DOHH2 (cell line): ENCODE measurements around the gene HACD2.

ENCODE experiments used
- H3F3A ChIP-seq: fragments of 200-600 bp; sonication (generic), shearing (Covaris generic); 2 replicates; pipeline ENCODE4 v1.6.0; 2016; ENCODE audit warnings: antibody characterized with exemption, mild to moderate bottlenecking; ENCODE audit not compliant: control insufficient read depth, insufficient read depth
- H3K27ac ChIP-seq: fragments of 200-600 bp; sonication (generic); 2 replicates; pipeline ENCODE4 v1.5.1; 2014; ENCODE audit warnings: low read depth, mild to moderate bottlenecking, low read length, moderate library complexity
- H3K27me3 ChIP-seq: fragments of 200-600 bp; sonication (generic); 2 replicates; pipeline ENCODE4 v1.6.1; 2014; ENCODE audit warnings: mild to moderate bottlenecking, low read length, mixed read lengths; ENCODE audit not compliant: control insufficient read depth
- H3K36me3 ChIP-seq: fragments of 200-600 bp; sonication (generic); 2 replicates; pipeline ENCODE4 v1.6.1; 2014; ENCODE audit warnings: mild to moderate bottlenecking, low read length, moderate library complexity, mixed read lengths; ENCODE audit not compliant: control insufficient read depth
- H3K4me1 ChIP-seq: fragments of 200-600 bp; sonication (generic); 2 replicates; pipeline ENCODE4 v1.6.1; 2014; ENCODE audit warnings: mild to moderate bottlenecking, low read length, mixed read lengths; ENCODE audit not compliant: control insufficient read depth
- H3K4me2 ChIP-seq: fragments of 200-600 bp; sonication (generic); 2 replicates; pipeline ENCODE4 v1.6.0; 2014; ENCODE audit warnings: mild to moderate bottlenecking, low read length, moderate library complexity
- H3K4me3 ChIP-seq: fragments of 200-600 bp; sonication (generic); 2 replicates; pipeline ENCODE4 v1.5.1; 2014; ENCODE audit warnings: mild to moderate bottlenecking, low read length, mixed read lengths
- H3K79me2 ChIP-seq: fragments of 200-600 bp; sonication (generic); 2 replicates; pipeline ENCODE4 v1.6.1; 2014; ENCODE audit warnings: mild to moderate bottlenecking, low read length, mixed read lengths; ENCODE audit not compliant: control insufficient read depth
- H3K9me2 ChIP-seq: fragments of 200-600 bp; sonication (generic); replicated peaks from 2 replicates; pipeline ENCODE4 v1.6.1; 2014; ENCODE audit warnings: mild to moderate bottlenecking, low read length, mixed read lengths; ENCODE audit not compliant: control insufficient read depth
- H3K9me3 ChIP-seq: fragments of 200-600 bp; sonication (generic); 2 replicates; pipeline ENCODE4 v1.6.1; 2014; ENCODE audit warnings: antibody characterized with exemption, low read length, mixed read lengths; ENCODE audit not compliant: control insufficient read depth, insufficient read depth
- H4K20me1 ChIP-seq: fragments of 200-600 bp; sonication (generic); 2 replicates; pipeline ENCODE4 v1.6.0; 2014; ENCODE audit warnings: low read depth, mild to moderate bottlenecking, antibody characterized with exemption, low read length, moderate library complexity; ENCODE audit not compliant: control insufficient read depth, insufficient read depth
- CTCF ChIP-seq: fragments of 200-600 bp; sonication (generic); IDR thresholded peaks from one replicate; pipeline ENCODE4 v1.5.1; 2014; ENCODE audit warnings: antibody characterized with exemption, mild to moderate bottlenecking, low read depth, low read length; ENCODE audit not compliant: poor library complexity, severe bottlenecking
- EZH2phosphoT487 ChIP-seq: fragments of 200-600 bp; sonication (generic); IDR thresholded peaks from 2 replicates; pipeline ENCODE4 v1.6.1; 2017; ENCODE audit warnings: borderline replicate concordance, mild to moderate bottlenecking, antibody characterized with exemption, low read length, moderate library complexity, mixed read lengths

The HACD2 gene

GRCh38 chr3:123593381-123593780 is 8.5 kb upstream of the HACD2 start:
- H3K4me2 ChIP-seq: no peak overlapping the region
- H3K4me3 ChIP-seq: no peak overlapping the region
- H3K27ac ChIP-seq: no peak overlapping the region
- peaks cover 32% of the 10 kb centered on the region for H3K9me3 ChIP-seq
- H4K20me1 ChIP-seq: no peaks in the 10 kb centered on the region
- H3K27me3 ChIP-seq: no peaks in the 10 kb centered on the region
- no peaks in the 10 kb centered on the region for H3F3A ChIP-seq
- peaks cover 24% of the 10 kb centered on the region for H3K79me2 ChIP-seq
- peaks cover 31% of the 10 kb centered on the region for H3K36me3 ChIP-seq
- no peaks in the 10 kb centered on the region for H3K4me1 ChIP-seq
- TF ChIP-seq EZH2phosphoT487: no peak
- no peak for TF ChIP-seq CTCF
- no peaks in the 10 kb centered on the region for H3K9me2 ChIP-seq

GRCh38 chr3:123590685-123591450 is 6.0 kb upstream of the HACD2 start:
- H3K27ac ChIP-seq: no peak overlapping the region
- no peak overlapping the region for H3K4me2 ChIP-seq
- H3K9me3 ChIP-seq: peaks cover 49% of the 10 kb centered on the region
- H4K20me1 ChIP-seq: no peaks in the 10 kb centered on the region
- no peaks in the 10 kb centered on the region for H3F3A ChIP-seq
- H3K36me3 ChIP-seq: peaks cover 50% of the 10 kb centered on the region
- H3K9me2 ChIP-seq: no peaks in the 10 kb centered on the region
- TF ChIP-seq EZH2phosphoT487 (no peak), CTCF (no peak)
- no peak overlapping the region for H3K4me3 ChIP-seq
- H3K27me3 ChIP-seq: no peaks in the 10 kb centered on the region
- H3K79me2 ChIP-seq: peaks cover 49% of the 10 kb centered on the region
- peaks cover 11% of the 10 kb centered on the region for H3K4me1 ChIP-seq

- Histone ChIP-seq H3K4me1 (peaks cover 28% of the 10 kb centered on the region), H3K79me2 (peaks cover 77% of the 10 kb centered on the region), H3K27me3 (no peaks in the 10 kb centered on the region), H3K4me3 (peak overlapping the region; percentile 94; the same call in 1 of the 2 replicates), H3F3A (no peaks in the 10 kb centered on the region), H3K27ac (no peak overlapping the region), H3K4me2 (no peak overlapping the region; the same call in 1 of the 2 replicates), H3K36me3 (peaks cover 54% of the 10 kb centered on the region), H3K9me2 (no peaks in the 10 kb centered on the region), H3K9me3 (peaks cover 49% of the 10 kb centered on the region), H4K20me1 (no peaks in the 10 kb centered on the region)
- TF ChIP-seq EZH2phosphoT487: no peak
- no peak for TF ChIP-seq CTCF
These were observed 2.5 kb upstream of the HACD2 start for GRCh38 chr3:123587401-123587800.
